Hippocampal formation (tissue), 2 donors: ENCODE measurements around the gene CHST12.
"Not testable (repeated sequence)": the region's sequence is repeated elsewhere in the genome, so short reads cannot be mapped to it uniquely, and the experiment has no call there.

Experiments
- DNase-seq, 2 donors: peaks; one replicate each; lab custom pipeline; 2025; lab: John Stamatoyannopoulos, UW

The CHST12 gene

DNA sequence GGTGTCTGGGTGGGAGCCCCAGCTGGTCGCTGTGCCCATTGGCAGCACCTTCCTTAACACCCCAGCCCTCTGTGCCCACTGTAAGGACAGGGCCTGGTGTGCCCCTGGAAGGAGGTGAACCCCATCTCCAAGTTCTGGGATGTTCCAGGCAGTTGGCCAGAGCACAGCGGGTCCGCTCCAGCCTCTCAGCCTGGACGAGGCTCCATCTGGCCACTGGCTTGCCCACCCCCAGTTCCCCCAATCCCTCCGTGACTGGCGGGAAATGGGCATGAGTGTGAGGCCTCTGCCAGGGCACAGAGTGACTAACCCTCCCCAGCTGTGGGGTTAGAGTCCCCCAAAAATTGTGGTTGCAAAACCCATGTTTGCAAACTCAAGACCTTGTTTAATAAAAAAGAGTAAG is 57.2 kb downstream of the CHST12 start:
- DNase-seq: peak in 1 of 2 donors; percentile 65

DNA sequence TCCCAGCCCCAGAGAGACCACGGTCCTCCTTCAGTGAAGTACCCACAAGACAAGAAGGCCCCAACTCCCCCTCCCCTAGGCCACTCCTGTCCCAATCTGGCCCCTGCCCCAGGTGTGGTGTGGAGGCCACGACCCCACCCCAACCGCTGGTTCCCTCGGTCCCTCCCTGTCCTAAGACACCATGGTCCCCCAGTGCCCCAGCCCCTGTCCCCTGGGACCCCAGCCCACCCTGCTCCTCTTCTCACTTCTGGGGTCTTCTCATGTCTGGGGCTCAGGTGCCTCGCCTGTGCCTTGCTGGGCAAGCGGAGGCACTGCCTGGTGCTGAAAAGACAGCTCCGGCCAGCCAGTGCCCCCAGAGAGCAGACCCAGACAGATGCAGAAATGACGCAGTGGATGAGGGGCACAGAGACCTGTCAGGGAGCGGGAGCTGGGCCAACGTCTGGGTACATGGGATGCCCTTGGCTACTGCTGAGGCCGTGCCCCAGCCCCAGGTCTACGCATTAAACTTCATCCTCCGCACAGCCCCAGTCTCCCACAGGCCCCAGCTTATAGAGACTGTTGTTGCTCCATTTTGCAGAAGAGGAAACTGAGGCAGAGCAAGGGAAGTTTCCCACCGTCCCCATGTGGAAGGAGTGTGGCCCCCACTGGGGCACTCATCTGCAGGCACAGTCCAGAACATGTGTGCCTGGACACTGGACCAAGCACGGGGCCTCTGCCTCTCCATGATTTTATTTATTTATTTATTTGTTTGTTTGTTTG is 58.0 kb downstream of the CHST12 start:
- no peak for DNase-seq

DNA sequence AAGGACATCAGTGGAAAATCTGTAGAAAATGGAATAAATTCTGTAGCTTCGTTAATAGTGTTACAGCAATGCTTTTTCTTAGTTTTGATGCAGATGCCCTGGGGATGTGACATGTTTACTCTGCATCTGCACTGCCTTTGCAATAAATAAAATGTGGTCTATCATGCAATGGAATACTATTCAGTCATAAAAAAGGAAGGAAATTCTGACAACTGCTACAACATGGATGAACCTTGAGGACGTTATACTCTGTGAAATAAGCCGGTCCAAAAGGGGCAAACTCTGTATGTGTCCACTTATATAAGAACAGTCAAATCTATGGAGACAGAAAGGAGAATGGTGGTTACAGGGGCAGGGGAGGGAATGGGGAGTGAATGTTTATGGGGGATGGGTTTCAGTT is 59.3 kb downstream of the CHST12 start:
- DNase-seq: no peak

DNA sequence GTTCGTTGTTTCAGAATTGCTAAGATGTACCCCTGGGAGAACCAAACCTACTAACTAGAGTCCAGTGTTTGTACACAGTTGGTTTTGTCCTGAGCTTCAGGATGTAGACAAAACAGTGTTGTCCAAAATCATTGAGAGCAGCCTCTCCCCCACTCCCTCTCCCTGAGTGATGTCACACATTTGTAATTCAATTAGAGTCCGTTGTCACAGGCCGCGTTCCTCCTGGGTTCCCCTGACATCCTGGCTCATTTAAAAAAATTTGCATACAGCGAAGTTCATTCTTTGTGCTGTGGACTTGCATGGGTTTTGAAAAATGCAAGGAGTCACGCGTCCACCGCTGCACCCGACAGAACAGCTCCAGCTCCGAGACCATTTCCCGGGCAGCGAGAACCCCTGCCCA is 62.5 kb downstream of the CHST12 start:
- DNase-seq: peak; percentile 19 to 57

DNA sequence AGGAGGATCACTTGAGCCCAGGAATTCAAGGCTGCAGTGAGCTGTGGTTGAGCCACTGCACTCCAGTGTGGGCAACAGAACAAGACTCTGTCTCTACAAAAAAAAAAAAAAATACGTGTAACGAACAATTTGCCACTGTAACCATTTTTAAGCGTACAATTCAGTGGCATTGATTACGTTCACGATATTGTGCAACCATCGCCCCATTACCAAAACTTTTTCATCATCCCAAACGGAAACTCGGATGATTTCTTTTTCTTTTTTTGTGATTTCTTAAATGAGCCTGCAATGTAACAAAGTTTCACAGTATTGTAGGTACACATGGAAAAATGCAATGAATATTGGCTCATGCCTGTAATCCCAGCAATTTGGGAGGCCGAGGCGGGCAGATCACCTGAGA is 63.3 kb downstream of the CHST12 start:
- no peak for DNase-seq

DNA sequence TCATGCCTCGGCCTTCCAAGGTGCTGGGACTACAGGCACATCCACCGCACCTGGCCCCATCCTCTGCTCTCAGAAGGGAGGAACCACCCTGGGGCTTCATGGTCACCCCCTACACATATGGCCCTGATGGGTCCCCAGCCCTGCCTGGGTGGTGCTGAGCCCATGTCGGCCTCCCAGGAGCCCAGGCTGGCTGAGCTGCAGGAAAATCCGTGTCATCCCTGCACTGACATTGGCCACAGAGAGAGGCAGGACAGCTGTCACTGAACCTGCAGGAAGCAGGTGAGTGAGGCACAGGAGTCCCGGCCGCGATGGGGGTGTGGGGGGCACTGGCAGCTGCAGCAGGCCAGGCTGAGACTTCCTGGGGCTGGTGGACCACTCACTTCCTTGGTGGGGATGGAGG is 64.8 kb downstream of the CHST12 start:
- DNase-seq: no peak

DNA sequence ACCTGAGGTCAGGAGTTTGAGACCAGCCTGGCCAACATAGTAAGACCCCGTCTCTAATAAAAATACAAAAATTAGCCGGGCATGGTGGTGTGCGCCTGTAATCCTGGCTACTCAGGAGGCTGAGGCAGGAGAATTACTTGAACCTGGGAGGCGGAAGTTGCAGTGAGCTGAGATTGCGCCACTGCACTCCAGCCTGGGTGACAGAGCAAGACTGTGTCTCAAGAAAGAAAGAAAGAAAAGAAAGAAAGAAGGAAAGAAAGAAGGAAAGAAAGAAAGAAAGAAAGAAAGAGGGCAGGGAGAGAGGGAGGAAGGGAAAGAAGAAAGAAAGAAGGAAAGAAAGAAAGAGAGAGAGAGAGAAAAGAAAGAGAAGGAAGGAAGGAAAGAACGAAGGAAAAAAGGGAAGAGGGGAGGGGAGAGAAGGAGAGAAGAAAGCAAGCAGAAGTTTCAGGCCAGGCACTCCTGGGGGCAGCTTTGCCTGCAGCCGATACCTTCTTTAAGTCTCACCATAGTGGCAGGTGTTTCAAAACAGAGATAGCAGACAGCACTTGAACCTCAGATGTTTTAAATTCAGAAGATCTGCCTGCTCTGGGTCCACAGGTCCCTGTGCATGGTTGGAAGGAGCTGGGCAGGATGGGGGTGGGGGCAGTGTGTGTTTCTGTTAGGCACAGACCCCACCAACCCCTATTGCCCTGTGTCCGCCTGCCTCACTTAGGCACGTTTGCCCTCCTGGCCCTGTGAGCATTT is 66.2 kb downstream of the CHST12 start:
- DNase-seq: not testable (repeated sequence)

DNA sequence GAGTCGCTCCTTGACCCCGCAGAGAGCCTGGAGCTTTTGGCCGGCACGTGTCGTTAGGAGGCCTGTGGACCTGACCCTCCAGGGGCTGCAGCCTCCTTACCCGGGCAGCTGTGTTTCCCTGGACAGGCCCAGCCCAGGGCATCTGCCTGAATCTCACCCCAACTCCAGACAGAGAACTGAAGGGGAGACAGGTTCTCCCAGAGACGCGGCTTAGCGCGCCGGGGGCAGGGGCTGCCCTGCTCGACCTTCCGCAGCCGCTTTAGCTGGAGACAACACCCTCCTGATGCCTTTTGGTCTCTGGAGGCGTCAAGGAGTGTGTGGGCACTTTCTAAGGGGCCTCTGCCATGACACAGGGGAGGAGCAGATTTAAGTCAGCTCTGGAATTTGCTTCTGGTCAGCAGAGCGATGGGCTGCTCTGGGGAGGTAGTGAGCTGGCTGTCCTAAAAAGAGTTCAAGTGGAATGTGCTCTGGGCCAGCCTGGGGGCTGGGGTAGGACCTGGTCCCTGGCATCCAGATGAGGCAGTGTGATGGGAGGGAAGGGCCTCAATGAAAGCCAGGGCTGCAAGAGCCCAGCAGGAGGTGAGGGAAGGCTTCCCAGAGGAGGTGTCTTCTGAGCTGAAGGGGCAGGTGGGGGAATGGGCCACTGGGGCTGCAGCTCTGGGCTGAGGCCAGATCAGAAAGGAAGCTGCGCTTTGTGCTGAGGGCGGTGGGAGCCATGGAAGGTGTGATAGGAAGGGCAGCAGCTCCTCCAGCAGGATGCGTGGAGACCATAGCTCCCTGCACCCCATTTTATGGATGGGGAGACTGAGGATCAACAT is 67.0 kb downstream of the CHST12 start:
- no peak for DNase-seq

DNA sequence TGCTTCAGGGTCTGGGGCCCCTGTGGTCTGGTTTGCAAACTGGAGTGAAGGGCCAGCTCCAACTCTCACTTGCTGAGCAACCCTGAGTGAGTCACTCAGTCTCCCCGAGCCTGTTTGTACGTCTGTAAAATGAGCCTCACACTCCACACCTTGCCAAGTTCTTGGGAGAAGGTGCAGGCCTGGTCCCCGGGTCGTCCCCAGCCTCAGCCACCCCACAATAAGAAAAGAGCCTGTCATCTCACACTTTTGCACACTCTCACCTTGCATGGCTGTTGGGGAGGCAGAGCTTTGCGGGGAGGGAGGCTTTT is 67.6 kb downstream of the CHST12 start:
- DNase-seq: no peak

DNA sequence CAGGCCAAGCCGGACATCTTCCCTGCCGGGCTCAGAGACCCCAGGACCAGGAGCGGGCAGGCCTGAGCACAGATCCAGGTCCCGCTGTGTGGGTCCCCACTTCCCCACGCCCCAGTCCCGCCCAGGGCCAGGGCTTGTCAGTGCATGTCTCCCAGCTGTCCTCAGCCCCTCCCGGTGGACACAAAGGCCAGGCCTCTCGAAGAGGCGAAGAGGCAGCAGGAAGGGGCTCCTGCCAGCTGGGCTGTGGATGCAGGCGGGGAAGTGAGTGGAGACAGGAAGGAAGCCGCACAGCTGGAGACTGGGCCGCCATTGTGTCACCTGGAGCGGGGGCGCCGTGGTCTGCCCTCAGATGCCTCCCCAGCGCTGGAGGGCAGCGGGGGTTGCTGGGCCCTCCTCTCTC is 68.0 kb downstream of the CHST12 start:
- no peak for DNase-seq

DNA sequence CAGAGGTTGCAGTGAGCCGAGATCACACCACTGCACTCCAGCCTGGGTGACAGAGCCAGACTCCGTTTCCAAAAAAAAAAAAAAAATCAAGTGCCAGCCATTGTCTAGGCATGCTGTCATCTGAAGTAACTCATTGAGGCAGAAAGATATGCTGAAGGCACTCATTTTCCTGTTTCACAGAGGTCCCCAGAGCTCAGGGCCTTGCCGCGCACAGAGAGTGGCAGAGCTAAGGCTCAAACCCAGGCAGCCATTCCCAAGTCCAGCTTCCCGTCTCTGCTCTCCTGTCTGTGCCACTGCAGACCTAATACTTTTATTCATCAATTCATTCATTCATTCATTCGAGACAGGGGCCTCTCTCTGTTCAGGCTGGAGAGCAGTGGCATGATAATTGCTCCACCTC is 69.3 kb downstream of the CHST12 start:
- no peak for DNase-seq

DNA sequence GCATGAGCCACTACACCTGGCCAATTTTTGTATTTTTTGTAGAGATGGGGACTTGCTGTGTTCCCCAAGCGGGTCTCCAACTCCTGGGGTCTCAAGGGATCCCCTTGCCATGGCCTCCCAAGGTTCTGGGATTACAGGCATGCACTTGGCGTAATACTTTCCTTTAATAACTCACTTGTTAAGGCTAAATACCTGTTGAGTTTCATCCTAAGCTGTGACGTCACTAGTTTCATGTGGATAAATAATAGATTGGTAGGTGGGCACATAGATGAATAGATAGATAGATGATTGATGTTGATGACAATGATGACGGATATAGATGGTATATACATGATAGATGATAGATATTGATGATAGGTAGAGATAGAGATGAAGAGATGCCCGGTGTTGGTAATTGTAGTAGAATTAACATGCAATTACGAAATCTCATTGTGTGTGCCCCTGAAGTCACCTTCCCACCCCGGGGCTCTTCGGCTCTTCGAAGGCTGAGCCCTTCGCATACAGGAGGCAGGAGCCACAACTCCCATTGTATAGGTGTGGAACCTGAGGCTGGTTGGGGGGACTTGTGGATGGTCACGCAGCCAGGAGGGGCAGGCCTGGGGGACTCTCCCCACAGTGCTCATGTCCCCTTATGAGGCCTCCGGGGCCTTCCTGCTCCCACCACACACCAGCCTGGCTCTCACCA is 70.2 kb downstream of the CHST12 start:
- no peak for DNase-seq

DNA sequence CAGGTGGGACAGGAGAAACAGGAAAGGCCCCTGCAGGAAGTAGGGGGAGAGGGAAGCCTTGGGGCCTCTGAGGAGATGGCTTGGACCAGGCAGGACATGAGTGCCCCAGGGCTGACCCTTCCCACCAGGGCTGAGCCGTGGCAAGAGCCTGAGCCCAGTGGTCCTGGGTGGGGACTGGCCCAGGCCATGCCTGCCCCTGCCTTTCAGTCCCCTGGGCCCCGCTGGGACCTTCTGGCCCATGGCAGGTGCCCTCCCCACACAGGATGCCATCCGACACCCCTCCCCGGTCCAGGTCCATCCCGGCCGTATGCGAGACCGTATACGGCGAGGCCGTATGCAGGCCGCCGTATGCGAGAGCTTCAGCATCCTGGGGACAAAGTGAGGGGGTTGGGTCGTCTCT is 70.8 kb downstream of the CHST12 start:
- DNase-seq: no peak

DNA sequence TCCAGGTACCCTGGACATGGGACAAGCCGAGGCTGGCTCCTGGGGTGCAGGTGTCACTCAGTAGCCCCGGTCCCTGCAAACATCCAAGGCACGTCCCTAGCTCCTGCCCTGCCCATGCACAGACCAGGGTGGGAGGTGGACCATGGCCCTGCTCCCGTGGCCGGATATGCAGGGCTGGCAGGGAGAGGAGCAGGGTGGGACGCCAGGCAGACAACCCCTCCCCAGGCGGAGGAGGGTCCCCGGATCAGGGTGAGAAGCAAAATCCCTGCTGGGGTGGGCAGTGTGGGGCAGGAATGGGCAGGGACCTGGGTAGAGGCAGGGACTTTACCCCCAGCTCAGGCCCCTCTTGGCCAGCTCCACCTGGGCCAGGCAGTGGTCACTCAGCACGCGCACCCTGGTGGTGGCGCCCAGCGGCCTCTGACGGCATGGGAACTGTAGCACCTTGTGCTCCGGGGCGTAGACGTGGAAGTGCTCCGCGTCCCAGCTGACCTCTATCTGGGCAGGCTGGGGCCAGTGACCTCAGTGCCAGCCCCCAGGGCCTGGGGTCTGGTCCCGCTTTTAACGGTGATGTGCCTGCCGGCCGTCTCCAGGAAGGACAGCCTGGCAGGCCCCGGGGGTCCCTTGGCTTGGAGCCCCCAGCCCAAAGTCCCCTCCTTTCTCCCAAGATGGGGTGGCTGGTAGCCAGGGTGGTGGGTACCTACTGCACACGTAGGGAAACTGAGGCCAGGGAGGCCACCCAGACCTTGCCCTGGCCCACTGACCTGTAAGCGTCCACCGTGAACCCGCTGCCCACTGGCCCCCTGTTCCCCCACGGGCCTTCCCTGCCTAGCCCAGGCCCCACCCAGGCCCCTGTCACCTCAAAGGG is 71.6 kb downstream of the CHST12 start:
- no peak for DNase-seq

DNA sequence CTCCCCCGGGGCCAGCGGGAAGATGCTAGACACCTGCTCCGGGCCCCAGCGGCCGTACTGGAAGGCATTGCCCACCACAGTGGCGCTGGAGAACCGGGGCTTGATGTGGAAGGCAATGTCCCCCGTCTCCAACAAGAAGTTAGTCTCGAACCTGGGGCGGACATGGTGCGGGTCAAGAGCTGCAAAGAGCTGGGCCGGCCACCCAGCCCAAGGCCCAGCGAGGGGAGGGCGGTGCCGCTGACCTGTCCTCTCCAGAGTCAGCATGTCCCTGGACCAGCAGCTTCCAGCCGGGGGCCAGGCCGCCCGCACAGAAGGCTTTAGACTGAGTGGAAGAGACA is 72.2 kb downstream of the CHST12 start:
- no peak for DNase-seq

DNA sequence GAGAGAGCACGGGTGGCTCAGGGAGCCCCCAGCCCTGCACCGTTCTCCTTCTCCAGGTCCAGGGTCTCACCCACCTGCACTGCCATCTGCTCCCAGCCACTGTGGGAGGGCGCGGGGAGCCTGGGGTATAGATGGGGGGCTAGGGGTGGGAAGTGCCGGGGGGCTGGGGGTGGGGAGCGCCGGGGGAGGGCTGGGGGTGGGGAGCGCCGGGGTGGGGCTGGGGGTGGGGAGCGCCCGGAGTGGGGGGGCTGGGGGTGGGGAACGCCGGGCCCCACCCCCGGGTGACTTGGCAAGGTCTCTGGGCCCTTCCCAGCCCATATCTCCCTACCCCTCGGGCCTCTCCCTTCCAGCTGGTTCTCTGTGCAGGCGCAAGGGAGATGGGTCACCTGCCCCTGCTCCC is 72.9 kb downstream of the CHST12 start, which contains the start of gene GRIFIN:
TSS of gene GRIFIN (minus strand) at position 101 of the 400 bp plus-strand sequence. CDS start at position 86, 15 bp downstream.
- no peak for DNase-seq

DNA sequence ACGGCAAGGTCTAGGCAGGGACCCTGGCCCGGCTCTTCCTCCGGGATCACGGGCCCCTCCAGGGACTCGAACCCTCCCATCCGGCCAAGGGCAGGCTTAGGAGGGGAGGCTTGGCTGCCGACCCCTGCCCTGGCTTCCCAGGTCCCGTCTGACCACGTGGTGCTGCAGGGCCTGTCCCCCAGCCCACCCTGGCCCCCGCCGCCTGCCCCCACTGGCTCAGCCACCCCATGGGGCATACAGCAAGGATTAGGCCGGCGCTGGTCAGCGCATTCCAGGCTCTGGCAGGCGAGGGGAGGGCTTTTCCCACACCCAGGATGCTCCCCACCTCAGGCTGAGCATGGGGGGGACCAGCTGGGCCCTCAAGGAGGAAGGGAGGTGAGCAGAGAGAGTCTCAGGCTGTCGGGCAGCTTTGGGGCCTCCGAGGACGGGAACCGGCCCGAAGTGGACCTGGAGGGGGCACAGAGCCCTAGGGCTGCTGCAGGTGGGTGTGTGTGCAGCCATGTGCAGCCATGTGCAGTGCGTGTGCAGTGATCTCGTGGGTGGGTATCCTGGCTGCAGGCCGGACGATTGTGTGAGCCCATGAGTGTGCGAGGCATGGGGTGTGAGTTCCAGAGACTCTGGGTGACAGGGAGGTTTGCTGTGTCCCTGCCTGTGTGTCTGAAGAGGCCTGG is 73.5 kb downstream of the CHST12 start:
- DNase-seq: no peak

DNA sequence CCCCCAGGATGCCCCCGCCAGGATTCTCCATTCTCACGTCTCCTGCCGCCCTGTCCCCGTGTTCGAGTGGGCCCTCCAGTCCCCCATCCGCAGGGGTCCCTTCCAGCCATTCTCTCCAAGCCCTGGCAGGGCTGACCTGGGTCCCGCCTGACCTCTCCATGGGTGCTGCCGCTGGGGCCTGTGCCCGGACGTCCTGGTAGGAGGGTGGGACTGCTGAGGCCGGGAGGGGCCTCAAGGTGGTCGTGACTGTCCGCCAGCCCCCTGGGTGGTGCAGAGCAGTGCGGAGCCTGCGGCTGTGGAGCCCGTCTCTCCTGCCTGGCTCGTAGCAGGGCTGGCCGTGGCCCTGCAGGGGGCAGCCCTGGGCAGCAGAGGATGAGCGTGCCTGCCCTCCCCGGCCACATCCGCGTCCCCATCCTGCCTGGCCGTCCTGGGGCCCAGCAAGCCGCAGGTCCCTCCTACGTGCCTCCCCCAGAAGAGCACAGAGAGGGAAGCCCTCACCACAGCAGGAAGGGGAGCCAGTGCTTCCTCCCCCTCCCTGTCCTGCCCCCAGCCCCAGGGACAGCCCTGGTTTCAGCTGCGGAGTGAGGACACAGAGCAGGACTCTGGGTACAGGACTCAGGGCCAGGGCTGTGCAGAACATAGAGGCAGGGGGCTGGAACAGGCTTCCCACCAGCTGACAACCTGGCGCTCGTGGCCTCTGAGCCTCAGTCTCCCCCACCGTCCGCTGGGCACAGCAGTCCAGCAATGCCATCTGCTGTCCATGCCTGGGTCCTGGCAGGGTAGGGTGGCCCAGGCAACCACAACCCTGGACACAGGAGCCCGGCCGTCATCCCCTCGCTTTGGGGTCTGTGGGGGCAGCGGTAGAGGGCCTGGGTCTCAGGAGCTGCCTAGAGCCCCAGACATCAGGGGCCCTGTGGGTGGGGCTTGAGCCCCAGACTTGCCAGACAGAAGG is 74.3 kb downstream of the CHST12 start:
- DNase-seq: peak in 1 of 2 donors; percentile 7

DNA sequence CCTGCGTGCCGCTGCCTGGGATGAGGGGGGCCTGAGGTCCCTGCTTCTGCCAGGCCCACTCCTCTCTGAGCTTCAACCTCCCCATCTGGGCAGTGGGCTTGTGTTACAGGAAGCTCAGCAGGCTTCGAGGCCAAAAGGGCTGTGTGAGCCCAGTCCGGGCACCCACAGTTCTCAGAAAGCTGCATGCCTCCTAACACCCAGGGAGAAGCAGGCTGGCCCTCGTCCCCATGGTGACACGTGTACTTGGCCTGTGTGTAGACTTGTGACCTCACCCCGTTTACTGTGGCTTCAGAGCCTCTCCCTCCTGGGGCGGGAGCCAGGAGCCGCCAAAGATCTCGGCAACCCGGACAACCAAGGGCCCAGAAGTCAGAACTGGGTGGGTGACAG is 75.0 kb downstream of the CHST12 start:
- DNase-seq: peak in 1 of 2 donors; percentile 7

DNA sequence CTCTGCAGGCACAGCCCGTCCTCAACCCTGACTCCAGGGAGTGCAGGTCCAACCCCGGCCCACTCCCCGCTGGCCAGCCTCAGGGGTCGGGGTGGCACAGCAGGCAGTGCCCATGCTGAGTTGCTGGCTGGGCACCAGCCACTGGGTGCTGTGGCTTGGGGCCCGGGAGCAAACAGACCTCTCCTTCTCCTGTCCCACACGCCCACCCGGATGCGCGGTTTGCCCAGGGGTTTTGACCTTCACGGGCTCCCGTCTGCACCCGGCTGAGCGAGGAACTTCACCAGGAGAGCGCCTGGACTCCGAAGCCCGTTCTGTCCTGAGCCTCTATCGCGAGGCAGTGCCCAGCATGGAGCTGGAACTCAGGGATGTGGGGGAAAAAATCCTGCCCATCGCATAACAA is 75.4 kb downstream of the CHST12 start:
- DNase-seq: no peak
